B cell (primary cell): ENCODE results near the gene PRKCB. TPM values are rescaled to one million over a fixed set of nuclear protein-coding genes. Genes with fewer than 3 reads are reported as not detected.
A peak's percentile ranks its signal among the peaks of the same experiment; 100 is the strongest.

Source experiments
- ATAC-seq: fragments of 200-7000 bp; cut with Tn5 transposase; one replicate; pipeline ENCODE4 v1.10.0; 2021; ENCODE audit warnings: low read depth, mild to moderate bottlenecking, moderate number of reproducible peaks, moderate library complexity
- CTCF ChIA-PET: fragments of 350-600 bp; sonication (Branson Sonifier 250); formaldehyde crosslinking; loops from one replicate; lab custom pipeline; 2021; ENCODE audit warnings: antibody characterized with exemption, inconsistent platforms; lab: Charles Lee
- POLR2A ChIA-PET: fragments of 350-600 bp; sonication (Branson Sonifier 250); formaldehyde crosslinking; loops from one replicate; lab custom pipeline; 2021; ENCODE audit warnings: antibody characterized with exemption; lab: Charles Lee
- DNase-seq: peaks from one replicate; pipeline ENCODE4 v3.0.0; 2013
- H2AFZ ChIP-seq: 2 replicates; pipeline ENCODE4 v1.6.1; 2012; ENCODE audit warnings: mild to moderate bottlenecking, low read depth, low read length; ENCODE audit not compliant: insufficient read depth, poor library complexity, severe bottlenecking
- H3K27ac ChIP-seq, 2 donors: 1 replicate in 1 of 2; 2 replicates in 1 of 2; pipeline ENCODE4 v1.5.1; 2012 to 2013; ENCODE audit warnings: low read length in 2 of 2, mild to moderate bottlenecking in 2 of 2, moderate library complexity in 1 of 2
- H3K27me3 ChIP-seq, 4 experiments: fragments of 200-600 bp in 1 of 4; sonication (generic) in 1 of 4; replicated peaks in 1 of 4; 1 replicate in 2 of 4; 2 replicates in 2 of 4; pipeline versions ENCODE4 v1.6.1 to v1.7.0; 2013 to 2016; ENCODE audit warnings: low read length in 3 of 4, mild to moderate bottlenecking in 2 of 4, mixed read lengths in 1 of 4, moderate library complexity in 1 of 4; ENCODE audit not compliant: insufficient read depth in 4 of 4, control insufficient read depth in 3 of 4; ENCODE audit errors: control extremely low read depth in 1 of 4
- H3K36me3 ChIP-seq, 2 experiments: replicated peaks in 1 of 2; 1 replicate in 1 of 2; 2 replicates in 1 of 2; pipeline versions ENCODE4 v1.6.1 to v1.7.1; 2013; ENCODE audit warnings: low read length in 1 of 2; ENCODE audit not compliant: insufficient read depth in 2 of 2, control insufficient read depth in 1 of 2; ENCODE audit errors: control extremely low read depth in 1 of 2, extremely low read depth in 1 of 2
- H3K4me1 ChIP-seq, 2 donors: fragments of 200-600 bp in 1 of 2; sonication (generic) in 1 of 2; 1 replicate in 1 of 2; 2 replicates in 1 of 2; pipeline versions ENCODE4 v1.5.1 to v1.6.1; 2013 to 2017; ENCODE audit warnings: low read length in 2 of 2; ENCODE audit not compliant: control insufficient read depth in 2 of 2, insufficient read depth in 2 of 2
- H3K4me2 ChIP-seq: replicated peaks from 2 replicates; pipeline ENCODE3; 2012; ENCODE audit warnings: mild to moderate bottlenecking, low read depth, low read length; ENCODE audit not compliant: poor library complexity, severe bottlenecking
- H3K4me3 ChIP-seq, 5 experiments: fragments of 200-600 bp in 1 of 5; sonication (generic) in 1 of 5; 1 replicate in 3 of 5; 2 replicates in 2 of 5; pipeline versions ENCODE4 v1.5.1 to v1.7.0; 2011 to 2016; ENCODE audit warnings: low read length in 4 of 5, mild to moderate bottlenecking in 4 of 5, low read depth in 2 of 5, control low read depth in 1 of 5, moderate library complexity in 1 of 5; ENCODE audit not compliant: insufficient read depth in 1 of 5; ENCODE audit errors: control extremely low read depth in 1 of 5, extremely low read depth in 1 of 5
- H3K79me2 ChIP-seq: fragments of 200-600 bp; sonication (generic); one replicate; pipeline ENCODE4 v1.6.0; 2016; ENCODE audit warnings: low read length; ENCODE audit not compliant: control insufficient read depth, insufficient read depth
- H3K9ac ChIP-seq: fragments of 200-600 bp; sonication (generic); 2 replicates; pipeline ENCODE4 v1.6.1; 2017; ENCODE audit warnings: mild to moderate bottlenecking, low read length, moderate library complexity
- H3K9me3 ChIP-seq, 3 donors: one replicate each; pipeline versions ENCODE4 v1.6.1 to v1.7.1; 2013; ENCODE audit warnings: low read length in 2 of 3; ENCODE audit not compliant: control insufficient read depth in 2 of 3, insufficient read depth in 1 of 3; ENCODE audit errors: control extremely low read depth in 1 of 3
- H4K20me1 ChIP-seq: 2 replicates; pipeline ENCODE4 v1.6.0; 2012; ENCODE audit warnings: mild to moderate bottlenecking, low read length; ENCODE audit not compliant: insufficient read depth, control insufficient read depth, poor library complexity, severe bottlenecking
- H3K27ac Mint-ChIP-seq: one replicate; pipeline ENCODE4 v1.8.0; 2021; ENCODE audit warnings: mixed read lengths
- H3K27me3 Mint-ChIP-seq: one replicate; pipeline ENCODE4 v1.8.0; 2021; ENCODE audit warnings: mixed read lengths
- H3K4me1 Mint-ChIP-seq: one replicate; pipeline ENCODE4 v1.8.0; 2021; ENCODE audit warnings: mixed read lengths
- H3K4me3 Mint-ChIP-seq: one replicate; pipeline ENCODE4 v1.8.0; 2021; ENCODE audit warnings: mixed read lengths
- H3K9me3 Mint-ChIP-seq: one replicate; pipeline ENCODE4 v1.8.0; 2022; ENCODE audit warnings: mixed read lengths; ENCODE audit not compliant: insufficient read depth
- EZH2 ChIP-seq: IDR thresholded peaks from 2 replicates; pipeline ENCODE4 v1.6.1; 2012; ENCODE audit warnings: borderline replicate concordance, low read depth, mild to moderate bottlenecking, moderate library complexity, low read length; ENCODE audit not compliant: insufficient read depth, poor library complexity, severe bottlenecking
- WGBS: methylation state at CpG from one replicate; pipeline ENCODE4 v1.1.5; 2013; ENCODE audit warnings: missing lambda C conversion rate; ENCODE audit not compliant: insufficient coverage; 5-methylcytosine and 5-hydroxymethylcytosine counted together
- intact Hi-C: fragments of 100-400 bp; cut with micrococcal nuclease; formaldehyde crosslinking; loops from one replicate; pipeline ENCODE4 v1.10.0; 2022
- polyA plus RNA-seq: library from polyadenylated mRNA; depleted of rRNA; stranded (reverse); fragments of >200 nt; gene quantifications from 2 replicates; pipeline ENCODE4 v1.2.3, GENCODE V29; 2012
- total RNA-seq, 2 donors: library from RNA; stranded (reverse); fragments of 120-200 nt in 1 of 2; gene quantifications; 1 replicate in 1 of 2; 2 replicates in 1 of 2; pipeline versions ENCODE4 v1.2.3 to v1.2.4, GENCODE V29; 2013 to 2022
- TF ChIP-seq, protein P1 (sequence below): fragments of 200-600 bp; IDR thresholded peaks from one replicate; pipeline ENCODE4 v1.8.0; 2022; ENCODE audit warnings: antibody characterized with exemption, mild to moderate bottlenecking

Gene PRKCB
- total and polyA plus RNA-seq, 2 donors (not counting 1 experiment from before 2014, with no cell fraction given): 106 to 373 TPM

DNA sequence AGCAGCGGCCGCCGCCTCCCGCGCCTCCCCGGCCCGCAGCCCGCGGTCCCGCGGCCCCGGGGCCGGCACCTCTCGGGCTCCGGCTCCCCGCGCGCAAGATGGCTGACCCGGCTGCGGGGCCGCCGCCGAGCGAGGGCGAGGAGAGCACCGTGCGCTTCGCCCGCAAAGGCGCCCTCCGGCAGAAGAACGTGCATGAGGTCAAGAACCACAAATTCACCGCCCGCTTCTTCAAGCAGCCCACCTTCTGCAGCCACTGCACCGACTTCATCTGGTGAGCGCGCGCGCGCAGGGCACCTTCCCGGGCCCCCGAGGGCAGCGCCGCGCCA is 258 bp downstream of the PRKCB start:
- Histone ChIP-seq H3K4me1 (peaks cover 37 to 42% of the 10 kb centered on the region in 2 donors), H3K27ac (peak overlapping the region in 1 of 2 donors; percentile 56), H2AFZ (peak overlapping the region; percentile 56), H3K4me2 (peak overlapping the region; percentile 93), H3K9me3 (no peaks in the 10 kb centered on the region), H3K79me2 (peaks cover 54% of the 10 kb centered on the region), H3K9ac (peak overlapping the region; percentile 89), H3K36me3 (peaks cover 11 to 17% of the 10 kb centered on the region in 2 experiments), H4K20me1 (peaks cover 40% of the 10 kb centered on the region), H3K27me3 (no peaks in the 10 kb centered on the region), H3K4me3 (peak overlapping the region; percentile 78 to 98 (median 88))
- peaks cover 51% of the 10 kb centered on the region for H3K4me1 Mint-ChIP-seq
- ChIA-PET POLR2A (interaction anchor here (0.8 kb wide), 3 partner anchors 10 to 174 kb away, joined by 3 to 5 read pairs (median 4); no protein-coding TSS in a partner anchor), CTCF (interaction anchor here (0.9 to 1.1 kb wide), 10 partner anchors 9 to 200 kb away, joined by 3 to 6 read pairs (median 4); no protein-coding TSS in a partner anchor)
- no peaks in the 10 kb centered on the region for H3K27me3 Mint-ChIP-seq
- intact Hi-C loops: loop anchor here (5.0 kb wide), 2 partner anchors 46 to 116 kb away; no protein-coding TSS in a partner anchor
- H3K4me3 Mint-ChIP-seq: peak overlapping the region; percentile 99
- H3K27ac Mint-ChIP-seq: no peak overlapping the region
- ATAC-seq (peak; percentile 1), DNase-seq (peak; percentile 72)
- no peak for TF ChIP-seq EZH2
- TF ChIP-seq, protein P1, sequence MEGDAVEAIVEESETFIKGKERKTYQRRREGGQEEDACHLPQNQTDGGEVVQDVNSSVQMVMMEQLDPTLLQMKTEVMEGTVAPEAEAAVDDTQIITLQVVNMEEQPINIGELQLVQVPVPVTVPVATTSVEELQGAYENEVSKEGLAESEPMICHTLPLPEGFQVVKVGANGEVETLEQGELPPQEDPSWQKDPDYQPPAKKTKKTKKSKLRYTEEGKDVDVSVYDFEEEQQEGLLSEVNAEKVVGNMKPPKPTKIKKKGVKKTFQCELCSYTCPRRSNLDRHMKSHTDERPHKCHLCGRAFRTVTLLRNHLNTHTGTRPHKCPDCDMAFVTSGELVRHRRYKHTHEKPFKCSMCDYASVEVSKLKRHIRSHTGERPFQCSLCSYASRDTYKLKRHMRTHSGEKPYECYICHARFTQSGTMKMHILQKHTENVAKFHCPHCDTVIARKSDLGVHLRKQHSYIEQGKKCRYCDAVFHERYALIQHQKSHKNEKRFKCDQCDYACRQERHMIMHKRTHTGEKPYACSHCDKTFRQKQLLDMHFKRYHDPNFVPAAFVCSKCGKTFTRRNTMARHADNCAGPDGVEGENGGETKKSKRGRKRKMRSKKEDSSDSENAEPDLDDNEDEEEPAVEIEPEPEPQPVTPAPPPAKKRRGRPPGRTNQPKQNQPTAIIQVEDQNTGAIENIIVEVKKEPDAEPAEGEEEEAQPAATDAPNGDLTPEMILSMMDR: no peak
- under 1% methylated on average over 45 of the region's 45 CpGs for WGBS
- H3K9me3 Mint-ChIP-seq: no peaks in the 10 kb centered on the region
